ENCODE results near the gene HTRA1.

DNA sequence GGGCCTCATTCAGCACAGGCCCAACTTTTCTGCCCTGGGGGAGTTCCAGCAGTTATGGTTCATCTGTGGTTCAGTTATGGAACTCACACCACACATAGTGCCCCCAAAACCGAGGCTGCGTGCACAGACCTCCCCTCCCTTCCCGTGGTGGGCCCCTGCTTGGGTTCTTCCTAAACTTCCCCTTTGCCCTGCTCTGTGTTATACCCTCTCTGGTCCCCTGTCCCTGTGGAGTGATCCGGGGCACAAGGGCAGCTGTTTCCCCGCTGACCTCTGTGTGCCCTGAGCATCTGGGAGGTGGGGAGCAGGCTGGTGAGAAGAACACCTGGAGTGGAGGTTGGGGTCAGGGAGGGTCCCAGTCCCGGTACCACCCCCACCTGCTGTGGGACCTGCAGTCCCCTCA, 39.4 kb downstream of the HTRA1 start:
- no peak for TF ChIP-seq CTCF (conservative IDR thresholded peaks at IDR 0.05 in 1 of 2, IDR thresholded peaks at IDR 0.05 in 1 of 2; ENCODE audit: low read depth in 1 of 2, low read length in 2 of 2)
- TF ChIP-seq EZH2 (IDR thresholded peaks at IDR 0.05; ENCODE audit: low read length, missing control alignments), result no peak
